Type B pancreatic cell (in vitro differentiated cells): Measurements from ENCODE around the gene KCNJ3. TPM values are rescaled to one million over a fixed set of nuclear protein-coding genes. Genes with fewer than 3 reads are reported as not detected.
A peak's percentile ranks its signal among the peaks of the same experiment; 100 is the strongest.

Source experiments
- DNase-seq: peaks from one replicate; pipeline ENCODE4 v3.0.0; 2021; ENCODE audit warnings: mixed read lengths; ENCODE audit not compliant: unreplicated experiment; ENCODE audit errors: extremely low spot score
- H3K27ac Mint-ChIP-seq: 2 replicates; pipeline ENCODE4 v1.8.0; 2021; ENCODE audit warnings: mild to moderate bottlenecking, mixed read lengths
- H3K27me3 Mint-ChIP-seq: 2 replicates; pipeline ENCODE4 v1.8.0; 2021; ENCODE audit warnings: mixed read lengths
- H3K36me3 Mint-ChIP-seq: 2 replicates; pipeline ENCODE4 v1.8.0; 2021; ENCODE audit warnings: mixed read lengths
- H3K4me1 Mint-ChIP-seq: one replicate; pipeline ENCODE4 v1.8.0; 2021; ENCODE audit warnings: mixed read lengths; ENCODE audit not compliant: unreplicated experiment
- H3K4me3 Mint-ChIP-seq: 2 replicates; pipeline ENCODE4 v1.8.0; 2021; ENCODE audit warnings: mild to moderate bottlenecking, mixed read lengths
- H3K9me3 Mint-ChIP-seq: 2 replicates; pipeline ENCODE4 v1.8.0; 2021; ENCODE audit warnings: mixed read lengths
- CTCF ChIP-seq: fragments of 200-600 bp; sonication (generic); conservative IDR thresholded peaks from 2 replicates; pipeline ENCODE4 v1.5.0; 2021; ENCODE audit warnings: antibody characterized with exemption, mild to moderate bottlenecking
- total RNA-seq: library from RNA; stranded (reverse); gene quantifications from 2 replicates; pipeline ENCODE4 v1.2.1, GENCODE V29; 2021; ENCODE audit warnings: low replicate concordance

Gene KCNJ3
- total RNA-seq, 1 donor from 2014 or later: 6.0 TPM

DNA sequence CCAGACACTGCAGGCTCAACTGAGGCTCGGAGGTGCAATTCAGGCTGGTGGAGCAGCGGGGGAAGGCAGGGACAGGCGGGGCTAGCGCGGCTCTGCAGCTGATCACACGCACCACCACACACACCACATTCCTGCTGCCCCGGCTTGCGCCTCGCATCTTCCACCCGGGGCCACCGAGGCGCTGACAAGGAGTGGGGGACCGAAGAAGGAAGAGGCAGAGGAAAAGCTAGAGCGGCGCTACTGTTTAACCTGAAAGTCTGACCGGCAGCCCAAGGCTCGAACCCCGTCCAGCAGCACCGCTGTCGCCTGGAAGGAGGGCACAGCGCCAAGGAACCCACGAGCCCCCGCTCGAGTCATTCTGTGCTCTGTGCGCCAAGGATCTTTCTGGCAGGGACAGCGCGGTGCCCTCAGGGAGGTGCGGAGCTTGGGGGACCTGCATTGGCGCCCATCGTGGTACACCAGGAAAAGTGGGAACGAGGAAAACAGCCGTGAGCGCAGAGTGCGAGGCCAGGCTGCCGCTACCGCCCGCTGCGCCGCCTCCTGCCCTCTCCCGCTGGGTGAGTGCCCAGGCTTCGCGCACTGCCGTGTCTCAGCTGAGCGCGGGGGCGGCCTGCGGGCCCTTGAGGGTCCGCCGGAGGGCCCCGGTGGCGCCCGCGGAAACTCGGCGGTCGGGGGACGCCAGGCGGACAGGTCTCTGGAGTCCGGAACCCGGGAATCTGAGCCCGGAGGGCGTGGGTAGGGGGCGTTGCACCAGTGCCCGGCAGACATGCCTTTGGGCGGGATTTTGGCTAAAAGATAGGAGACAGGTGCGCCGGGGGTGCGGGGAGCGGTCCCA lies 860 bp upstream of the KCNJ3 start:
- H3K4me3 Mint-ChIP-seq: peak overlapping the region; percentile 87
- peaks cover 4% of the 10 kb centered on the region for H3K9me3 Mint-ChIP-seq
- H3K4me1 Mint-ChIP-seq: peaks cover 13% of the 10 kb centered on the region
- peaks cover 55% of the 10 kb centered on the region for H3K27me3 Mint-ChIP-seq
- no peaks in the 10 kb centered on the region for H3K36me3 Mint-ChIP-seq
- peak; percentile 69 for DNase-seq
- H3K27ac Mint-ChIP-seq: peak overlapping the region; percentile 54
- TF ChIP-seq CTCF: no peak

DNA sequence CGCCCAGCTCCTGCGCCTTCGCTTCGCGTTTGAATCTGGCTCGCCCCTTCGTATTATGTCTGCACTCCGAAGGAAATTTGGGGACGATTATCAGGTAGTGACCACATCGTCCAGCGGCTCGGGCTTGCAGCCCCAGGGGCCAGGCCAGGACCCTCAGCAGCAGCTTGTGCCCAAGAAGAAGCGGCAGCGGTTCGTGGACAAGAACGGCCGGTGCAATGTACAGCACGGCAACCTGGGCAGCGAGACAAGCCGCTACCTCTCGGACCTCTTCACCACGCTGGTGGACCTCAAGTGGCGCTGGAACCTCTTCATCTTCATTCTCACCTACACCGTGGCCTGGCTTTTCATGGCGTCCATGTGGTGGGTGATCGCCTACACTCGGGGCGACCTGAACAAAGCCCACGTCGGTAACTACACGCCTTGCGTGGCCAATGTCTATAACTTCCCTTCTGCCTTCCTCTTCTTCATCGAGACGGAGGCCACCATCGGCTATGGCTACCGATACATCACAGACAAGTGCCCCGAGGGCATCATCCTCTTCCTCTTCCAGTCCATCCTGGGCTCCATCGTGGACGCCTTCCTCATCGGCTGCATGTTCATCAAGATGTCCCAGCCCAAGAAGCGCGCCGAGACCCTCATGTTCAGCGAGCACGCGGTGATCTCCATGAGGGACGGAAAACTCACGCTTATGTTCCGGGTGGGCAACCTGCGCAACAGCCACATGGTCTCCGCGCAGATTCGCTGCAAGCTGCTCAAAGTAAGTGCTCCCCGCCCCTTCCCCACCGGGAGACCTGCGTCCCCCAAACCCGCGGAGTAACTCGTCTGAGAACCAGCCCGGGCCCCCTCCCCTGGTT lies 453 bp downstream of the KCNJ3 start:
- peak overlapping the region; percentile 87 for H3K4me3 Mint-ChIP-seq
- TF ChIP-seq CTCF: no peak
- DNase-seq: no peak
- H3K4me1 Mint-ChIP-seq: peaks cover 13% of the 10 kb centered on the region
- peaks cover 55% of the 10 kb centered on the region for H3K27me3 Mint-ChIP-seq
- H3K9me3 Mint-ChIP-seq: peaks cover 4% of the 10 kb centered on the region
- H3K27ac Mint-ChIP-seq: no peak overlapping the region
- H3K36me3 Mint-ChIP-seq: no peaks in the 10 kb centered on the region

DNA sequence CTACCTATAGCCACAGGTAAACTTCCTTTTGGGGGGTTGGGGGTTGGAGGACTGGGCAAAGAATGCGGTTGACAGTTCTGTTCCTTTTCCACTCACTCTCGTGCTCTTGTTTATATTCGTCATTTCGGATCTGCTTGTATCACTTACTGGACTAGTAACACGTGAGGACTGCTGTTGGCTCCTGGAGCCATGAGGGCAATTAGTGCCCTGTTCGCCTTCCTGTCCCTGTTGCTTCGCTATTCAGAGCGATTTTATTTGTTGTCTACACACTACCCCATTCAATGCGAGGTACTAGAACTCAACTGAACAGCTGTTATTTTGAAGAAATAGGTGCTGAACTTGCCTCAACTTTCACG lies 1.1 kb downstream of the KCNJ3 start:
- H3K4me3 Mint-ChIP-seq: peak overlapping the region; percentile 87

GRCh38 chr2:154700136-154700535 lies 1.6 kb downstream of the KCNJ3 start:
- Mint-ChIP-seq H3K36me3 (no peaks in the 10 kb centered on the region), H3K4me1 (peaks cover 13% of the 10 kb centered on the region), H3K9me3 (peaks cover 4% of the 10 kb centered on the region), H3K27ac (no peak overlapping the region), H3K27me3 (peaks cover 55% of the 10 kb centered on the region), H3K4me3 (peak overlapping the region; percentile 68)
- no peak for TF ChIP-seq CTCF
- DNase-seq: no peak

More for the DNA sequence above, 1.1 kb downstream of the KCNJ3 start:
- no peak for TF ChIP-seq CTCF
- no peak for DNase-seq
- H3K27ac Mint-ChIP-seq: no peak overlapping the region
- H3K4me1 Mint-ChIP-seq: peaks cover 13% of the 10 kb centered on the region
- H3K36me3 Mint-ChIP-seq: no peaks in the 10 kb centered on the region
- peaks cover 55% of the 10 kb centered on the region for H3K27me3 Mint-ChIP-seq
- peaks cover 4% of the 10 kb centered on the region for H3K9me3 Mint-ChIP-seq

GRCh38 chr2:154704991-154705390 lies 6.5 kb downstream of the KCNJ3 start:
- DNase-seq: no peak
- H3K4me1 Mint-ChIP-seq: no peaks in the 10 kb centered on the region
- no peaks in the 10 kb centered on the region for H3K36me3 Mint-ChIP-seq
- H3K4me3 Mint-ChIP-seq: no peak overlapping the region
- no peak overlapping the region for H3K27ac Mint-ChIP-seq
- TF ChIP-seq CTCF: no peak
- H3K9me3 Mint-ChIP-seq: no peaks in the 10 kb centered on the region
- peaks cover 12% of the 10 kb centered on the region for H3K27me3 Mint-ChIP-seq
